ENCODE results near the gene LOC101059915. TPM values are rescaled to one million over a fixed set of nuclear protein-coding genes. Genes with fewer than 3 reads are reported as not detected.
"Not testable (repeated sequence)": the region's sequence is repeated elsewhere in the genome, so short reads cannot be mapped to it uniquely, and the experiment has no call there.

Gene LOC101059915

DNA sequence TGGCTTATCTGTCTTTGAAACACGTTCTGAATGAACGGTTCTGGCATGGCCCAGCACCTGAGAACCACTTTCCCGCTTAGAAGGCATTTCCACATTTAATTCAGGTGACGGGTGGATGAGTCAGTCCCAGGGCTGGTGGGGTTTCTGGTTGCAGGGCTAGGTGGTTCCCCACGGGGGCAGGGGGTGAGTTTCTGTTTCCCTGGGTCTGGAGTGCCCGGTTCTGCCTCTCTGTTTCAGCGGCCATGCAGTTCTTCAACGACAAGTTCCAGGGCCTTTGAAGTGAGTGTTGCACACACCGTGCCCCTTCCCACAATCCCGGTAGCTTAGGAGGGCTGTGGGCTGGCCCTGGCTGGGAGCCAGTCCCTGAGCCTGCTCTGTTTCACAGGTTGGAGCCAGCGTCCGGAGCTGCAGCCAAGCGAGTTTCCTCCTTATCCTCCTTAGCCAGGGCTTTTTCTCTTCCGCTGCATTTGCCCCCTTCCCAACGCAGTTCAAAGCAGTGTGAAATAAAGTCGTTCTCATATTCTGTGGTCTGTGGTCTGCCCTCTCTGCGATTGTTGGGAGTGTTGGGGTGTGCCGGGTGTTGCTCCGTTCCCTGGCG, 53.0 kb downstream of the LOC101059915 start:
- H3K79me2 ChIP-seq (ENCODE audit: insufficient read depth, low read length); H3K4me2 ChIP-seq (replicated peaks; ENCODE audit: extremely low read depth, low read length, poor library complexity, severe bottlenecking); H3K27ac Mint-ChIP-seq; H3K4me3 Mint-ChIP-seq; H2AFZ ChIP-seq (ENCODE audit: insufficient read depth, low read depth, low read length, poor library complexity, severe bottlenecking); H3K9me3 Mint-ChIP-seq; DNase-seq; H3K27ac ChIP-seq (ENCODE audit: low read depth in 1 of 2, low read length in 2 of 2); H3K9me3 ChIP-seq (replicated peaks in 1 of 2; ENCODE audit: control insufficient read depth in 1 of 2, insufficient read depth in 1 of 2, low read length in 2 of 2); H3K4me1 ChIP-seq (ENCODE audit: control insufficient read depth in 1 of 2, insufficient read depth in 2 of 2, low read length in 2 of 2); H3K27me3 ChIP-seq (ENCODE audit: control insufficient read depth in 2 of 2, insufficient read depth in 2 of 2, low read length in 2 of 2); H3K27me3 Mint-ChIP-seq (ENCODE audit: low read depth in 3 of 3); H3K9ac ChIP-seq (ENCODE audit: insufficient read depth, low read length, poor library complexity, severe bottlenecking); H4K20me1 ChIP-seq (ENCODE audit: insufficient read depth, low read length); H3K4me1 Mint-ChIP-seq; H3K36me3 ChIP-seq (replicated peaks in 1 of 2; ENCODE audit: control insufficient read depth in 1 of 2, insufficient read depth in 2 of 2, low read length in 2 of 2); intact Hi-C loops (cut with micrococcal nuclease); H3K36me3 Mint-ChIP-seq; H3K4me3 ChIP-seq (replicated peaks in 1 of 3; ENCODE audit: low read depth in 2 of 3, low read length in 3 of 3): not testable (repeated sequence)
- no CpG with 5 or more reads among the region's 20 CpGs for WGBS (ENCODE audit: insufficient coverage)

Small RNA genes lying within 50 kb of the gene (small RNA-seq; reads per million reads assigned to genes)
- not detected for gene BX276092.4 (ENCODE audit: insufficient read length, low read depth)

Other genes starting within 250 kb of the LOC101059915 start
- 100 to 1,000 TPM in 1 of 3 donors, 10 to 100 TPM in 2; 11.7 to 310 (median 14.0) TPM for gene OGT, start 134.4 kb upstream of the LOC101059915 start, polyA plus RNA-seq
- 1 to 10 TPM in 1 of 3 donors, under 1 TPM in 2; 0.26 to 4.7 (median 0.27) TPM for gene GCNA, start 89.1 kb upstream of the LOC101059915 start, polyA plus RNA-seq
- gene CXCR3, start 49.0 kb upstream of the LOC101059915 start, polyA plus RNA-seq, result under 1 TPM; 0.04 to 0.14 (median 0.10) TPM
- not detected for gene CXorf49, start 50.7 kb downstream of the LOC101059915 start, polyA plus RNA-seq
- not detected for gene CXorf49B, start 95.8 kb downstream of the LOC101059915 start, polyA plus RNA-seq
- 10 to 100 TPM; 16.6 to 39.8 (median 22.8) TPM for gene NHSL2, start 243.3 kb downstream of the LOC101059915 start, polyA plus RNA-seq